BE2C (cell line): ENCODE results near the gene HECW1.

Experiments used
- DNase-seq: peaks from one replicate; pipeline ENCODE4 v3.0.0-alpha.2; 2020
- H3K27me3 ChIP-seq: fragments of 250-450 bp; sonication (Bioruptor Pico); 2 replicates; pipeline ENCODE4 v1.5.1; 2020; ENCODE audit warnings: mild to moderate bottlenecking
- H3K36me3 ChIP-seq: fragments of 250-450 bp; sonication (Bioruptor Pico); 2 replicates; pipeline ENCODE4 v1.5.1; 2020; ENCODE audit warnings: mild to moderate bottlenecking
- H3K4me1 ChIP-seq: fragments of 250-450 bp; sonication (Bioruptor Pico); 2 replicates; pipeline ENCODE4 v1.5.1; 2020
- H3K4me3 ChIP-seq: 2 replicates; pipeline ENCODE4 v1.5.1; 2011; ENCODE audit warnings: low read depth, low read length
- H3K9me3 ChIP-seq: fragments of 250-450 bp; sonication (Bioruptor Pico); 2 replicates; pipeline ENCODE4 v1.5.1; 2020
- TF ChIP-seq, protein P1 (sequence below): IDR thresholded peaks from 2 replicates; pipeline ENCODE4 v1.5.1; 2012; ENCODE audit warnings: mild to moderate bottlenecking, low read depth, low read length

HECW1 gene

DNA sequence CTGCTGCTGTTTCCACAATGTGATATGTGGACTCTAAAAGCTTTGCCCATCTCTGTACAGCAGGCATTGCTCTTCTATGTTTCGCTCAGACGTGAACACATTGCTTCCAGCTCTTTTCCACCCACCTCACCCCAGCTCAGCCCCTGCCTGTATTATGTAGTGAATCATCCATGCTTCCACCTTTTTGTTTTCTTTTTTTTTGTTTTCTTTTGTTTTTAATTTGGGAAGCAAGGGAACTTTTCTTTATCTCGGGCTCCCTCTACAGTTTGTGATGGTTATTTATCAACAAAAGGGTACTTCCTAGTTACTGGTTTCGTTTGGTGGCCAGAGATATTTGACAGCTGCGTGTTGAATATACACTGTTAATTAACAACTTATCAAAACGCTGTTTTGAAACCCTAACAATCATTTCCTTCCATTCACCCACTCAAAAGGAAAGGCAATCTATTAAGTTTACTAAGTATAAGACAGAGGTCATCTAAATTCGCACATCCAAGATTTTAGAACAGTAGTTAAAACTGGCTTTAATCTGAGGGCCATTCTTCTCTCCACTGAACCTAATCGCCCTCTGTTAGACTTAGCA, 342.6 kb downstream of the HECW1 start:
- Histone ChIP-seq H3K4me1 (no peaks in the 10 kb centered on the region), H3K36me3 (no peaks in the 10 kb centered on the region), H3K9me3 (no peaks in the 10 kb centered on the region; the same call in 1 of the 2 replicates), H3K4me3 (0 out of 2 replicates have a peak overlapping the region, but pooled peaks have one; percentile 13), H3K27me3 (no peaks in the 10 kb centered on the region; the same call in 1 of the 2 replicates)
- DNase-seq = no peak
- TF ChIP-seq, protein P1, sequence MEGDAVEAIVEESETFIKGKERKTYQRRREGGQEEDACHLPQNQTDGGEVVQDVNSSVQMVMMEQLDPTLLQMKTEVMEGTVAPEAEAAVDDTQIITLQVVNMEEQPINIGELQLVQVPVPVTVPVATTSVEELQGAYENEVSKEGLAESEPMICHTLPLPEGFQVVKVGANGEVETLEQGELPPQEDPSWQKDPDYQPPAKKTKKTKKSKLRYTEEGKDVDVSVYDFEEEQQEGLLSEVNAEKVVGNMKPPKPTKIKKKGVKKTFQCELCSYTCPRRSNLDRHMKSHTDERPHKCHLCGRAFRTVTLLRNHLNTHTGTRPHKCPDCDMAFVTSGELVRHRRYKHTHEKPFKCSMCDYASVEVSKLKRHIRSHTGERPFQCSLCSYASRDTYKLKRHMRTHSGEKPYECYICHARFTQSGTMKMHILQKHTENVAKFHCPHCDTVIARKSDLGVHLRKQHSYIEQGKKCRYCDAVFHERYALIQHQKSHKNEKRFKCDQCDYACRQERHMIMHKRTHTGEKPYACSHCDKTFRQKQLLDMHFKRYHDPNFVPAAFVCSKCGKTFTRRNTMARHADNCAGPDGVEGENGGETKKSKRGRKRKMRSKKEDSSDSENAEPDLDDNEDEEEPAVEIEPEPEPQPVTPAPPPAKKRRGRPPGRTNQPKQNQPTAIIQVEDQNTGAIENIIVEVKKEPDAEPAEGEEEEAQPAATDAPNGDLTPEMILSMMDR = peak; percentile 58

DNA sequence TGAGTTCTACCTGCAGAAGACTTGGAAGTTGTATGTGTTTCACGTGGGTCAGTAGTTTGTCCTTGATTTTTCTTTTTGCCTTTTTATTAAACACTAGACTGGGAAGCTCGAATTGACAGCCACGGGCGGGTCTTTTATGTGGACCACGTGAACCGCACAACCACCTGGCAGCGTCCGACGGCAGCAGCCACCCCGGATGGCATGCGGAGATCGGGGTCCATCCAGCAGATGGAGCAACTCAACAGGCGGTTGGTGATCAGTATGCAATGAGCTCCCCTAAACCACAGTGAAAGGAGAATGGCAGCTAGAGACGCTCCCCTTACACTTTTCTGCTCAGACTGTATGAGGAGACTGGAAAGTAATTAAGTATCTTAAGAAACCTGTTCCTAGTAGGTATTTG, 343.8 kb downstream of the HECW1 start:
- no peaks in the 10 kb centered on the region; the same call in 1 of the 2 replicates for H3K27me3 ChIP-seq
- no peaks in the 10 kb centered on the region for H3K4me1 ChIP-seq
- H3K4me3 ChIP-seq = no peak overlapping the region
- H3K36me3 ChIP-seq = no peaks in the 10 kb centered on the region
- TF ChIP-seq, protein P1 = 0 out of 2 replicates have a peak, but pooled peaks have one; percentile 1
- DNase-seq = no peak
- H3K9me3 ChIP-seq = no peaks in the 10 kb centered on the region; the same call in 1 of the 2 replicates

DNA sequence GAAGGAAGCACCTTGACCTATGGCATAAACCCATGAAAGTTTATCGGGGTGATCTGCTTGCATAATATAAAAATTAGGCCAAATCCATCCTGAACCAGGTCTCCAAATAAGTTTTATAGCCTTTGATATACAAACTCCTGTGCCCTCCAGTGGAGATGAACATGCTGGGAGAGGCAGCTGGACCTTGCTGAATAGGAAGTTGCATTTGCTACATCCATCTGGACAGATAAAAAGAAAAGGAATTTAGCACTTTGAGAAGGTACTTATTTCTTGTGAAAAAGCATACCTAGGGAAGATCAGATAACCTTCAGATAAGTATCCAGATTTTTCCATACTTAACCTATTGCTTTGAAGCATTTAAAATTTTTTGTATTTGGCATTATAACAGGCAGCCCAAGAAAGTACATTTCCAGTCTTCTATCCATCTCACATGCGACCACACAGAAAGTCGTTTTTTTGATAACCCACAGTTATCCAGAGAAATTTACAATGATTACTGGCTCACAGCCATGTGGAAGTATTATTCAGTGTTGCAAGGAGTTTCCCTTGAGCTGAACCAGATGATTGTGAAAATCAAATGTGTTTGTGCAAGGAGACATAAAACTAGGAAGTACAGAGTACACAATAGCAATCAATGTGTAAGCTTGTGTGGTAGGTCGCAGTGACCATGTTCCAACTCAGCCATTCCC, 346.0 kb downstream of the HECW1 start:
- TF ChIP-seq, protein P1 = no peak
- Histone ChIP-seq H3K27me3 (no peaks in the 10 kb centered on the region; the same call in 1 of the 2 replicates), H3K9me3 (no peaks in the 10 kb centered on the region), H3K4me1 (no peaks in the 10 kb centered on the region), H3K4me3 (no peak overlapping the region), H3K36me3 (no peaks in the 10 kb centered on the region)
- no peak for DNase-seq

DNA sequence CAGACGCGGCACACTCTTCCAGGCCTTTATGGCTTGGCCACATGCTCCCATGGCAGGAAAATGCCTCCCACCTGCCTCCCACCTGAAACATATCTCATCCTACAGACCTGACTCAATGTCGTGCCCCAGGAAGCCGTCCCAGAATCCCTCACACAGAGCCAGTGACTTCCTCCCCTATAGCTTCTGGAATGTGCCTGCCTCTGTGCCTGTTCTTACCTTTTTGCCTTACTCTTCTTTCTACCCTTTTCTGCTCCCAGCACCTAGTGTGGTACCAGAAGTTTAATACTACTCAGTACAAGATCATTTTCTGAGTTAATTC, 346.5 kb downstream of the HECW1 start:
- Histone ChIP-seq H3K4me1 (no peaks in the 10 kb centered on the region), H3K27me3 (no peaks in the 10 kb centered on the region; the same call in 1 of the 2 replicates), H3K4me3 (no peak overlapping the region), H3K36me3 (no peaks in the 10 kb centered on the region), H3K9me3 (no peaks in the 10 kb centered on the region)
- DNase-seq = no peak
- TF ChIP-seq, protein P1 = no peak

DNA sequence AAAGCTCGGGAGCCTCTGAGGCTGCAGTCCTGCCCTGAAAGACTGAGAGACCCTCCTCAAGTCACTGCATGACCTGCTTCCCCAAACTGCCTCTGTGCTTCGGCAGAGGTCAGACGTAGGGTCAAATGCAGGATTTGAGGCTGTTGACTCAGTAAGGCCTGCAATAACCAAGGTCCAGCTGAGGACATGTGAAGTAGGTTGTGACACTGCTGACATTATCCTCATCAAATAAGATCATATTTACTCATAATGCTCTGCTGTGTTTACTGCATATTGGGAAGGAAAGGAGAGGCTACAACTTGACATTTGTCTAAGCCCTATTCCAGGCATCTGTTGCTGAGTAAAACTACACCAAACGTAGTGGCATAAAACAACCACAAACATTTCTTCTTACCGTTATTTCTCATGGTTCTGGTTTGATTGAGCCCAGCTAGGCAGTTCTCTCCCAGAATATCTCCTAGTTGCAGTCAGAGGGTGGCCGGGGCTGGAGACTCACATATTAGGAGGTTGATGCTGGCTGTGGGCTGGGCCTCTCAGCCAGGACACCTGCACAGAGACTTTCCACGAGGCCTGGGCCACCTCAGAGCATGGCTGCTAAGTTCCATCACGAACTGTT, 348.4 kb downstream of the HECW1 start:
- no peaks in the 10 kb centered on the region; the same call in 1 of the 2 replicates for H3K27me3 ChIP-seq
- TF ChIP-seq, protein P1 = no peak
- H3K4me3 ChIP-seq = no peak overlapping the region
- no peak for DNase-seq
- H3K36me3 ChIP-seq = no peaks in the 10 kb centered on the region
- no peaks in the 10 kb centered on the region for H3K4me1 ChIP-seq
- H3K9me3 ChIP-seq = no peaks in the 10 kb centered on the region
